Measurements from ENCODE around the gene TOX3.

TOX3 gene

DNA sequence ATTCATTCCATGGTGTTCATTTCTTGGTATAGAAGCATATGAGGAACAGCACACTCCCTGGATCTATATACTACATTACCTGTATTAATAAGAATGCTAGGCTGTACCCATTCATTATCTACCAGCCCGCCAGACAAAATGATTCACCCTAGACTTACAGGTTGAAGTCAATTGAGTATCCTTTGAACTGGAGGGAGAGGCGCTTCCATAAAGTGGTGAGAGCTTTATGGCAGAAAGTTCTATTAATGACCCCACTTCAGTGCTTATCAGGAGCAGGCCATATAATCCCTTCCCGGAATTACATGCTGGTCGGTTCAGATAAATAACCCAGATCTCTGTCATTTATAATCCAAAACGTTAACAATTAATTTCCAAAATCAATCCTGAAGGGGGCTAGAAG lies 44.5 kb upstream of the TOX3 start:
- Histone ChIP-seq H3F3A (ENCODE audit: insufficient read depth, low read length) (no peaks in the 10 kb centered on the region), H3K4me1 (ENCODE audit: insufficient read depth, low read length, severe bottlenecking) (no peaks in the 10 kb centered on the region), H3K4me2 (ENCODE audit: low read length) (no peak overlapping the region), H3K27ac (ENCODE audit: low read depth, low read length, poor library complexity, severe bottlenecking) (no peak overlapping the region), H3K36me3 (ENCODE audit: insufficient read depth, low read length) (no peaks in the 10 kb centered on the region), H3K4me3 (ENCODE audit: low read depth, low read length, poor library complexity, severe bottlenecking) (no peak overlapping the region), H3K79me2 (ENCODE audit: insufficient read depth, low read length) (no peaks in the 10 kb centered on the region), H4K20me1 (ENCODE audit: insufficient read depth, low read length) (no peaks in the 10 kb centered on the region), H3K27me3 (ENCODE audit: insufficient read depth, low read length) (no peaks in the 10 kb centered on the region), H3K9me3 (ENCODE audit: low read length) (no peaks in the 10 kb centered on the region), H3K9me2 (ENCODE audit: low read depth, low read length) (no peaks in the 10 kb centered on the region), H3K9ac (ENCODE audit: low read length) (no peak overlapping the region), H2AFZ (ENCODE audit: low read length) (no peak overlapping the region)
- TF ChIP-seq, protein P1, sequence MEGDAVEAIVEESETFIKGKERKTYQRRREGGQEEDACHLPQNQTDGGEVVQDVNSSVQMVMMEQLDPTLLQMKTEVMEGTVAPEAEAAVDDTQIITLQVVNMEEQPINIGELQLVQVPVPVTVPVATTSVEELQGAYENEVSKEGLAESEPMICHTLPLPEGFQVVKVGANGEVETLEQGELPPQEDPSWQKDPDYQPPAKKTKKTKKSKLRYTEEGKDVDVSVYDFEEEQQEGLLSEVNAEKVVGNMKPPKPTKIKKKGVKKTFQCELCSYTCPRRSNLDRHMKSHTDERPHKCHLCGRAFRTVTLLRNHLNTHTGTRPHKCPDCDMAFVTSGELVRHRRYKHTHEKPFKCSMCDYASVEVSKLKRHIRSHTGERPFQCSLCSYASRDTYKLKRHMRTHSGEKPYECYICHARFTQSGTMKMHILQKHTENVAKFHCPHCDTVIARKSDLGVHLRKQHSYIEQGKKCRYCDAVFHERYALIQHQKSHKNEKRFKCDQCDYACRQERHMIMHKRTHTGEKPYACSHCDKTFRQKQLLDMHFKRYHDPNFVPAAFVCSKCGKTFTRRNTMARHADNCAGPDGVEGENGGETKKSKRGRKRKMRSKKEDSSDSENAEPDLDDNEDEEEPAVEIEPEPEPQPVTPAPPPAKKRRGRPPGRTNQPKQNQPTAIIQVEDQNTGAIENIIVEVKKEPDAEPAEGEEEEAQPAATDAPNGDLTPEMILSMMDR (IDR thresholded peaks at IDR 0.05; ENCODE audit: low read length): no peak
- no peak for TF ChIP-seq EZH2 (IDR thresholded peaks at IDR 0.05; ENCODE audit: borderline replicate concordance, low read length)

DNA sequence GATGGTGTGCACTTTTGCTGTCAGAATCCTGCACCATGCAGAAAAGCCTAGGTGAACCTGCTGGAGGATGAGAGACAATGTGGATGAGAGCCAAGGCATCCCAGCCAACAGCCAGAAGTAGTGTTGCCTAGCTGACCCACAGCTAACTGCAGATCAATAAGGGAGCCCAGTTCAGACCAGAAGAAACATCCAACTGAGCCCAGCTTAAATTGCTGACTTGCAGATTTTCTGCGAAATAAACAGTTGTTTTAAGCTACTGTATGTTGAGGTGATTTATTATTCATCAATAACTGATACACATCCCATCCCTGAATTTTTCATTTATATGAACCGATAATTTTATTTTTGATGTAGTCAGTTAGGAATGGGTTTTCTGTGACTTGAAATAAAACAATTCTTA lies 39.2 kb upstream of the TOX3 start:
- no peak overlapping the region for H3K4me2 ChIP-seq (ENCODE audit: low read length)
- no peak overlapping the region for H3K9ac ChIP-seq (ENCODE audit: low read length)
- no peaks in the 10 kb centered on the region for H3F3A ChIP-seq (ENCODE audit: insufficient read depth, low read length)
- H2AFZ ChIP-seq (ENCODE audit: low read length): no peak overlapping the region
- H3K9me2 ChIP-seq (ENCODE audit: low read depth, low read length): no peaks in the 10 kb centered on the region
- H3K4me3 ChIP-seq (ENCODE audit: low read depth, low read length, poor library complexity, severe bottlenecking): no peak overlapping the region
- no peaks in the 10 kb centered on the region for H3K36me3 ChIP-seq (ENCODE audit: insufficient read depth, low read length)
- H3K27ac ChIP-seq (ENCODE audit: low read depth, low read length, poor library complexity, severe bottlenecking): no peak overlapping the region
- H3K27me3 ChIP-seq (ENCODE audit: insufficient read depth, low read length): no peaks in the 10 kb centered on the region
- H4K20me1 ChIP-seq (ENCODE audit: insufficient read depth, low read length): no peaks in the 10 kb centered on the region
- no peaks in the 10 kb centered on the region for H3K4me1 ChIP-seq (ENCODE audit: insufficient read depth, low read length, severe bottlenecking)
- no peaks in the 10 kb centered on the region for H3K9me3 ChIP-seq (ENCODE audit: low read length)
- H3K79me2 ChIP-seq (ENCODE audit: insufficient read depth, low read length): no peaks in the 10 kb centered on the region
- no peak for TF ChIP-seq EZH2 (IDR thresholded peaks at IDR 0.05; ENCODE audit: borderline replicate concordance, low read length)
- TF ChIP-seq, protein P1 (IDR thresholded peaks at IDR 0.05; ENCODE audit: low read length): no peak

DNA sequence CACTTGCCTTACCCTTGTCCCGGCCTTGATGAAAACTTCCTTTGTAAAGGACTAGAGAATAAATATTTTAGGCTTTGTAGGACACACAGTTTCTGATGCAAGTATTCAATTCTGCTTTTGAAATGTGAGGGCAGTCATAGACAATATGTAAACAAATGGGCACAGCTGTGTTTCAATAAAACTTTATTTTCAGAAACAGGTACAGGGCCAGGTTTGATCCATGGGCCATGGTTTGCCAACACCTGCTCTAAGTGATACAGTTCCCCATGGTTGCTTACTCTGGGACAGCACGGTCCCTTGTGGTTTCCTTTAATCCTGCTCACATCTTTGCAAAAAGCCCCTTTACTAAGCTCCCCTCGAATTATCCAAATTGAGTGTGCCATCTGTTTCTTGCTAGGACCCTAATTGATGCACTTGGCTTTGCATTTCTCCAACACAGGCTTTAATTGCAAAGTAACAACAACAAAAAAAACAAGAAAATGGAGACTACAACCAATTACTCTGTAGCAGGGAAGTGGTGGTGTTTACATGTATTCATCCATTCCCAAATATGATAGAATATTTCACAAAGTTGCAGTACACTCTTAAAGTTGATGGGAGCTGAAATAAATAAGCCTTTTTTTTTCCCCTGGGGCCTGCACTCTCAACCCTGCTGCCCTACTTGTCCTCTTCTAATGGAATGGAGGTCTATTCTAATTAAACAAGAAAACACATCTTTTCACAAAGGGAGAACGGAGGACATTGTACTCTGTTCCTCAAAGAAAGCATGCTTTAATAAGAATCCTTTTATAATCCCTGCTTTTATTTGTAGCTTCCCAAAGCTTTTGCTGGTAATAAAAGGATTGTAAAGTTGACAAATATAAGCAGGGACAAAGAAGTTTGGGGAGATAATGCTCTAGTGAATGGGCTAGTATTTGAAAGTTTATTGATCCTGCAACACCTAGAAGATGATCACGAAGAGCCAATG lies 37.7 kb upstream of the TOX3 start:
- H3K9me2 ChIP-seq (ENCODE audit: low read depth, low read length): no peaks in the 10 kb centered on the region
- no peaks in the 10 kb centered on the region for H3F3A ChIP-seq (ENCODE audit: insufficient read depth, low read length)
- TF ChIP-seq, protein P1 (IDR thresholded peaks at IDR 0.05; ENCODE audit: low read length): no peak
- no peak for TF ChIP-seq EZH2 (IDR thresholded peaks at IDR 0.05; ENCODE audit: borderline replicate concordance, low read length)
- no peak overlapping the region for H3K4me3 ChIP-seq (ENCODE audit: low read depth, low read length, poor library complexity, severe bottlenecking)
- H3K9ac ChIP-seq (ENCODE audit: low read length): no peak overlapping the region
- no peak overlapping the region for H3K4me2 ChIP-seq (ENCODE audit: low read length)
- H3K27ac ChIP-seq (ENCODE audit: low read depth, low read length, poor library complexity, severe bottlenecking): no peak overlapping the region
- H3K36me3 ChIP-seq (ENCODE audit: insufficient read depth, low read length): no peaks in the 10 kb centered on the region
- no peaks in the 10 kb centered on the region for H3K9me3 ChIP-seq (ENCODE audit: low read length)
- H3K27me3 ChIP-seq (ENCODE audit: insufficient read depth, low read length): no peaks in the 10 kb centered on the region
- no peaks in the 10 kb centered on the region for H3K4me1 ChIP-seq (ENCODE audit: insufficient read depth, low read length, severe bottlenecking)
- H4K20me1 ChIP-seq (ENCODE audit: insufficient read depth, low read length): no peaks in the 10 kb centered on the region
- no peaks in the 10 kb centered on the region for H3K79me2 ChIP-seq (ENCODE audit: insufficient read depth, low read length)
- H2AFZ ChIP-seq (ENCODE audit: low read length): no peak overlapping the region

Measured in OCI-LY1 (cell line).